HG03354 (cell line): Measurements from ENCODE around the gene LCE3B.

Experiments used
- ATAC-seq: cut with Tn5 transposase; IDR thresholded peaks from one replicate; pipeline ENCODE4 v1.9.1; 2021; ENCODE audit warnings: mild to moderate bottlenecking; ENCODE audit not compliant: unreplicated experiment, poor library complexity, severe bottlenecking

Gene LCE3B

GRCh38 chr1:152656459-152656858 lies 42.8 kb downstream of the LCE3B start:
- no peak for ATAC-seq

DNA sequence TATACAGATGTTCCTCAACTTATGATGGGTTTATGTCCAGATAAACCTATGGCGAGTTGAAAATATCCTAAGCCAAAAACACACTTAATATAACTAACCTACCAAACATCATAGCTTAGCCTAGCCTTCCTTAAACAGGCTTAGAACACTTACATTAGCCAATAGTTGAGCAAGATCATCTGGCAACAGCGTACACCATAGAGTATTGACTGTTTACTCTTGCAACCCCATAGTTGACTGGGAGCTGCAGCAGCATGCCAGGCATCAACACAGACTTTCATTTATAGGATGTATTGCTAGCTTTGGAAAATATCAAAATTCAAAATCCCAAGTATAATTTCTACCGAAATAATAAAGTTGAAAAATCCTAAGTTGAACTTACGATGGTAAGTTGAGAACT lies 44.1 kb downstream of the LCE3B start:
- no peak for ATAC-seq

- no peak for ATAC-seq
These were observed 45.0 kb downstream of the LCE3B start for GRCh38 chr1:152658649-152659048.

GRCh38 chr1:152663098-152663497 lies 49.5 kb downstream of the LCE3B start, which contains the start of gene LCE2D:
LCE2D (plus strand) TSS chr1:152663380; CDS start chr1:152664106, 726 bp downstream.
- no peak for ATAC-seq
